Lower leg skin (tissue), 4 donors: ENCODE measurements around the gene GALNT18. TPM values are rescaled to one million over a fixed set of nuclear protein-coding genes. Genes with fewer than 3 reads are reported as not detected.

ENCODE experiments used
- DNase-seq, 2 donors: peaks; one replicate each; pipeline ENCODE4 v3.0.0-alpha.2; 2019; ENCODE audit warnings: low spot score in 2 of 2
- H3K4me3 ChIP-seq: fragments of 200-600 bp; sonication (generic); 2 replicates; pipeline ENCODE4 v1.5.1; 2017; ENCODE audit warnings: mild to moderate bottlenecking, low read depth; ENCODE audit not compliant: poor library complexity, severe bottlenecking
- CTCF ChIP-seq, 3 donors: fragments of 450-650 bp; IDR thresholded peaks; one replicate each; pipeline ENCODE4 v1.5.1; 2016; ENCODE audit warnings: antibody characterized with exemption in 3 of 3, mild to moderate bottlenecking in 3 of 3, moderate library complexity in 2 of 3
- POLR2A ChIP-seq, 2 donors: fragments of 450-650 bp; IDR thresholded peaks; one replicate each; pipeline ENCODE4 v1.6.1; 2016 to 2017; ENCODE audit warnings: antibody characterized with exemption in 2 of 2, mild to moderate bottlenecking in 1 of 2, moderate library complexity in 1 of 2
- WGBS, 2 donors: methylation state at CpG; one replicate each; pipeline ENCODE4 v1.1.5; 2018; 5-methylcytosine and 5-hydroxymethylcytosine counted together
- intact Hi-C: fragments of 100-400 bp; cut with DNase I; formaldehyde crosslinking; loops from one replicate; pipeline ENCODE4 v1.15.0; 2023; ENCODE audit warnings: low total_unique reads
- total RNA-seq, 4 donors: library from RNA; depleted of rRNA; stranded (reverse); fragments of >200 nt; gene quantifications; one replicate each; pipeline ENCODE4 v1.1.0, GENCODE V29; 2016

The GALNT18 gene
- total RNA-seq, 4 donors from 2014 or later = 11.5 to 33.0 (median 17.7) TPM

- intact Hi-C loops = no loop called here
- WGBS, 2 donors = 87 to 89% methylated on average over 2 of the region's 2 CpGs
- TF ChIP-seq POLR2A (IDR thresholded peaks at IDR 0.05) = no peak
- TF ChIP-seq CTCF (IDR thresholded peaks at IDR 0.05) = no peak
- H3K4me3 ChIP-seq = no peak overlapping the region
- no peak for DNase-seq
These were observed 301.0 kb downstream of the GALNT18 start for GRCh38 chr11:11320825-11321224.

- intact Hi-C loops = no loop called here
- WGBS, 2 donors = 88 to 89% methylated on average over 4 of the region's 4 CpGs
- H3K4me3 ChIP-seq = no peak overlapping the region
- DNase-seq = no peak
- TF ChIP-seq CTCF (IDR thresholded peaks at IDR 0.05) (no peak), POLR2A (IDR thresholded peaks at IDR 0.05) (no peak)
These were observed 302.8 kb downstream of the GALNT18 start for GRCh38 chr11:11318961-11319360.

- DNase-seq = no peak
- intact Hi-C loops = no loop called here
- TF ChIP-seq POLR2A (IDR thresholded peaks at IDR 0.05) (no peak), CTCF (IDR thresholded peaks at IDR 0.05) (no peak)
- 86 to 93% methylated on average over 7 of the region's 7 CpGs for WGBS, 2 donors
- no peak overlapping the region for H3K4me3 ChIP-seq
These were observed 303.3 kb downstream of the GALNT18 start for GRCh38 chr11:11318461-11318860.

- DNase-seq = no peak
These were observed 305.1 kb downstream of the GALNT18 start for GRCh38 chr11:11316651-11317230.

GRCh38 chr11:11313902-11314692 lies 307.7 kb downstream of the GALNT18 start:
- DNase-seq = no peak
- no peak overlapping the region for H3K4me3 ChIP-seq
- WGBS, 2 donors = 72 to 81% methylated on average over 6 of the region's 6 CpGs
- intact Hi-C loops = no loop called here
- TF ChIP-seq POLR2A (IDR thresholded peaks at IDR 0.05) = no peak
- no peak for TF ChIP-seq CTCF (IDR thresholded peaks at IDR 0.05)

More at GRCh38 chr11:11316651-11317230, 305.1 kb downstream of the GALNT18 start:
- intact Hi-C loops = no loop called here
- H3K4me3 ChIP-seq = no peak overlapping the region
- 76 to 92% methylated on average over 3 of the region's 3 CpGs for WGBS, 2 donors
- TF ChIP-seq POLR2A (IDR thresholded peaks at IDR 0.05) (no peak), CTCF (IDR thresholded peaks at IDR 0.05) (no peak)
